ENCODE results near the gene GNAT1. TPM values are rescaled to one million over a fixed set of nuclear protein-coding genes. Genes with fewer than 3 reads are reported as not detected.

Gene GNAT1
- total and polyA plus RNA-seq, 3 experiments from 2014 or later: not detected

DNA sequence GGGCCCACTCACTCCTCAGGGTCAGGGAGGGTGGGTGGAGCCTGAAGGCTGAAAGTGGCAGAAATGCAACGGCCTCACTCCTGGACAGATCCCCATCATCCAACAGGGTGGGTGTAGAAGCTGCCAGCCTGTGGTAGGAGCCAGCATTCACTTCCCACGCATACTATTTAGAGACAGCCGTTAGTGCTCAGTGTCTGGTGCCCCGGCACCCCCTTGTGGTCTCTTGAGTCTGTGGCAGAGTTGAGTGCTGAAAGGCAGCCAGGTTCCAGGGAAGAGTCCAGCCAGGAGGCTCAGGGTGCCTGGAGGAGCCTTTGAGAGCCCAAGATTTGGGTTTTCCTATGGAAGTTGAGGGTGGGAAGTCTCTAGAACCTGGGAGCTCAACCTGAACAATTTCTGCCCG lies 2.1 kb upstream of the GNAT1 start:
- ChIA-PET CTCF (interaction anchor here (1.1 to 1.5 kb wide), 2 partner anchors 38 to 83 kb away, joined by 3 to 5 read pairs; no protein-coding TSS in a partner anchor), POLR2A (interaction anchor here (1.1 kb wide), 1 partner anchor 33 kb away, joined by 4 read pairs; no protein-coding TSS in a partner anchor)

GRCh38 chr3:50189989-50190388 lies 1.4 kb upstream of the GNAT1 start:
- Histone ChIP-seq H3K9me3 (ENCODE audit: low read length) (no peaks in the 10 kb centered on the region), H3K27ac (ENCODE audit: low read depth, low read length) (no peak overlapping the region), H3K4me3 (ENCODE audit: low read length) (no peak overlapping the region), H3K27me3 (ENCODE audit: insufficient read depth, low read length, poor library complexity, severe bottlenecking) (peaks cover 23% of the 10 kb centered on the region), H3K36me3 (ENCODE audit: insufficient read depth, low read length) (no peaks in the 10 kb centered on the region), H3K4me1 (ENCODE audit: insufficient read depth, low read length) (peaks cover 21% of the 10 kb centered on the region)
- no peak overlapping the region for H3K27ac Mint-ChIP-seq
- POLR2A ChIA-PET: interaction anchor here (1.1 kb wide), 1 partner anchor 33 kb away, joined by 4 read pairs; no protein-coding TSS in a partner anchor
- H3K36me3 Mint-ChIP-seq: no peaks in the 10 kb centered on the region
- CTCF ChIA-PET: interaction anchor here (7.2 kb wide), 1 partner anchor 35 kb away, joined by 266 read pairs; no protein-coding TSS in a partner anchor
- no peaks in the 10 kb centered on the region for H3K9me3 Mint-ChIP-seq
- peaks cover 4 to 20% (median 7%) of the 10 kb centered on the region in 3 donors for H3K4me1 Mint-ChIP-seq
- DNase-seq: no peak
- H3K27me3 Mint-ChIP-seq: peaks cover 6 to 13% of the 10 kb centered on the region in 2 donors
- H3K4me3 Mint-ChIP-seq: no peak overlapping the region

More for the DNA sequence above, 2.1 kb upstream of the GNAT1 start:
- H3K4me1 Mint-ChIP-seq: peaks cover 1 to 13% (median 2%) of the 10 kb centered on the region in 3 donors
- H3K36me3 Mint-ChIP-seq: no peaks in the 10 kb centered on the region
- Histone ChIP-seq H3K27ac (ENCODE audit: low read depth, low read length) (no peak overlapping the region), H3K36me3 (ENCODE audit: insufficient read depth, low read length) (no peaks in the 10 kb centered on the region), H3K9me3 (ENCODE audit: low read length) (no peaks in the 10 kb centered on the region), H3K4me3 (ENCODE audit: low read length) (no peak overlapping the region), H3K4me1 (ENCODE audit: insufficient read depth, low read length) (peaks cover 16% of the 10 kb centered on the region), H3K27me3 (ENCODE audit: insufficient read depth, low read length, poor library complexity, severe bottlenecking) (peaks cover 23% of the 10 kb centered on the region)
- H3K27me3 Mint-ChIP-seq: peaks cover 4 to 8% of the 10 kb centered on the region in 2 donors
- no peak overlapping the region for H3K4me3 Mint-ChIP-seq
- H3K27ac Mint-ChIP-seq: no peak overlapping the region
- H3K9me3 Mint-ChIP-seq: no peaks in the 10 kb centered on the region
- DNase-seq: no peak

DNA sequence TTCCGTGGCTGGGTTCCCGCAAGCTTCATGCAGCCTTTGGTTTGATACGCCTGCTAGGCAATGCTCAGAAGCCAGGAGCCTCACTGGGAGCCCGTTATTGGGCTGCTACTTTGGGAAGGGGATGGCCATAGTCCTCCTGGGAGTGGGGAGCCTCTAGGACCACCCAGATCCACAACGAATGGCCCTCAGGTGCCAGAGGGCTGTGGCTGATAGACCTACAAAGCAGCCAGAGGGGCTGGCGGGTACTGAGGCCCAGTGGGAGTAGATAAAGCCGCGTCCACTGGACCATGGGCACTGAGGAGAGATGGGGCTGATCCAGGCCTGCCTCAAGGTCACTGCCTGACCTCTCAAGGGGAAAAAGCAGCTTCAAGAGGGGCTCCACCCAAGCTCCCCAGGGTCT lies 714 bp downstream of the GNAT1 start:
- no peak overlapping the region for H3K27ac ChIP-seq (ENCODE audit: low read depth, low read length)
- ChIA-PET POLR2A (no interaction called here), CTCF (interaction anchor here (0.6 to 7.2 kb wide), 15 partner anchors 9 to 162 kb away, joined by 3 to 266 read pairs (median 6); partner anchors contain the start of genes GNAI2, HYAL3, LSMEM2 and NAA80)
- no peak overlapping the region for H3K27ac Mint-ChIP-seq
- peaks cover 4 to 22% (median 7%) of the 10 kb centered on the region in 3 donors for H3K4me1 Mint-ChIP-seq
- H3K27me3 ChIP-seq (ENCODE audit: insufficient read depth, low read length, poor library complexity, severe bottlenecking): peaks cover 23% of the 10 kb centered on the region
- no peak overlapping the region for H3K4me3 Mint-ChIP-seq
- H3K4me3 ChIP-seq (ENCODE audit: low read length): no peak overlapping the region
- H3K4me1 ChIP-seq (ENCODE audit: insufficient read depth, low read length): peaks cover 21% of the 10 kb centered on the region
- H3K27me3 Mint-ChIP-seq: peaks cover 7 to 13% of the 10 kb centered on the region in 2 donors
- H3K36me3 Mint-ChIP-seq: no peaks in the 10 kb centered on the region
- no peaks in the 10 kb centered on the region for H3K9me3 ChIP-seq (ENCODE audit: low read length)
- no peaks in the 10 kb centered on the region for H3K36me3 ChIP-seq (ENCODE audit: insufficient read depth, low read length)
- no peak for DNase-seq
- no peaks in the 10 kb centered on the region for H3K9me3 Mint-ChIP-seq

DNA sequence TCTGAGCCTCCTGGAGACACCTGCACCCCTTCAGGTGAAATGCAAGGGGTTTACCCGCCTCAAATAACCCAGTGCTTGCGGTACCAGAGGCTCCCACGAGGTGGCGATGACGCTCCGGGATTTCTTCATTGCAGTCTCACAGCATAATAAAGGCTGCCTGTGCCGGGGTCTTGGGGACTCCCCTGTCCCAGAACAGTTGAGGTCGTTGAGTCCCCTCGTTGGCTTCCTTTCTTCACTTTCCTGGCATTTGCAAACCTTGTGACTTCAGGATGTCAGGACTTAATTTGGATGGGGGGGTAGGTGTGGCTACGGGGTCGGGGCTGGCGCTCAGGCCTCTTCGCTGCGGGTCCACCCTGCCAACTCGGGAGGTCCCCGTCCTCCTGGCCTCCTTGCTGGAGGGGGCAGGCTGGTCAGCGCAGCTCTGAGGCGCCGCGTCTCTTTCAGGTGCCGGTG lies 1.3 kb downstream of the GNAT1 start:
- CTCF ChIA-PET: interaction anchor here (0.6 to 7.2 kb wide), 18 partner anchors 7 to 161 kb away, joined by 3 to 266 read pairs (median 7); partner anchors contain the start of genes GNAI2, HYAL3, LSMEM2 and NAA80
- POLR2A ChIA-PET: no interaction called here

DNA sequence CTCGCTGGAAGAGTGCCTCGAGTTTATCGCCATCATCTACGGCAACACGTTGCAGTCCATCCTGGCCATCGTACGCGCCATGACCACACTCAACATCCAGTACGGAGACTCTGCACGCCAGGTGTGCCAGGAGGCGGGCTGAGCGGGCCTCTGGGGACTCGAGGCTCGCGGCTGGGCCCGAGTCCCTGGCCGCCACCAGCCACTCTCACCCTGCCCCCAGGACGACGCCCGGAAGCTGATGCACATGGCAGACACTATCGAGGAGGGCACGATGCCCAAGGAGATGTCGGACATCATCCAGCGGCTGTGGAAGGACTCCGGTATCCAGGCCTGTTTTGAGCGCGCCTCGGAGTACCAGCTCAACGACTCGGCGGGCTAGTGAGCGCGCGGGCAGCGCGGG lies 1.9 kb downstream of the GNAT1 start:
- ChIA-PET CTCF (interaction anchor here (0.8 to 7.2 kb wide), 14 partner anchors 8 to 134 kb away, joined by 3 to 266 read pairs (median 14); partner anchors contain the start of genes GNAI2, LSMEM2, SLC38A3 and TUSC2), POLR2A (interaction anchor here (2.1 kb wide), 1 partner anchor 33 kb away, joined by 7 read pairs; no protein-coding TSS in a partner anchor)
- Mint-ChIP-seq H3K4me1 (peaks cover 4 to 22% (median 7%) of the 10 kb centered on the region in 3 donors), H3K27ac (no peak overlapping the region), H3K4me3 (peak overlapping the region in 1 of 7 donors; percentile 78), H3K27me3 (peaks cover 7 to 13% of the 10 kb centered on the region in 2 donors), H3K9me3 (no peaks in the 10 kb centered on the region), H3K36me3 (no peaks in the 10 kb centered on the region)
- H3K27me3 ChIP-seq (ENCODE audit: insufficient read depth, low read length, poor library complexity, severe bottlenecking): peaks cover 23% of the 10 kb centered on the region
- H3K4me1 ChIP-seq (ENCODE audit: insufficient read depth, low read length): peaks cover 21% of the 10 kb centered on the region
- no peaks in the 10 kb centered on the region for H3K36me3 ChIP-seq (ENCODE audit: insufficient read depth, low read length)
- no peak for DNase-seq
- no peaks in the 10 kb centered on the region for H3K9me3 ChIP-seq (ENCODE audit: low read length)
- no peak overlapping the region for H3K27ac ChIP-seq (ENCODE audit: low read depth, low read length)
- no peak overlapping the region for H3K4me3 ChIP-seq (ENCODE audit: low read length)

More for the DNA sequence above, 1.3 kb downstream of the GNAT1 start:
- Histone ChIP-seq H3K27ac (ENCODE audit: low read depth, low read length) (no peak overlapping the region), H3K9me3 (ENCODE audit: low read length) (no peaks in the 10 kb centered on the region), H3K27me3 (ENCODE audit: insufficient read depth, low read length, poor library complexity, severe bottlenecking) (peaks cover 23% of the 10 kb centered on the region), H3K4me3 (ENCODE audit: low read length) (no peak overlapping the region), H3K4me1 (ENCODE audit: insufficient read depth, low read length) (peaks cover 21% of the 10 kb centered on the region), H3K36me3 (ENCODE audit: insufficient read depth, low read length) (no peaks in the 10 kb centered on the region)
- peak overlapping the region in 3 of 8 donors; percentile 17 to 83 (median 29) for H3K27ac Mint-ChIP-seq
- H3K27me3 Mint-ChIP-seq: peaks cover 7 to 13% of the 10 kb centered on the region in 2 donors
- no peaks in the 10 kb centered on the region for H3K36me3 Mint-ChIP-seq
- peak overlapping the region in 4 of 7 donors; percentile 38 to 78 (median 46) for H3K4me3 Mint-ChIP-seq
- peak; percentile 70 to 86 (median 77) for DNase-seq
- H3K9me3 Mint-ChIP-seq: no peaks in the 10 kb centered on the region
- peaks cover 4 to 22% (median 7%) of the 10 kb centered on the region in 3 donors for H3K4me1 Mint-ChIP-seq

- no peak overlapping the region for H3K27ac Mint-ChIP-seq
- no peak overlapping the region for H3K4me3 ChIP-seq (ENCODE audit: low read length)
- POLR2A ChIA-PET: interaction anchor here (1.3 to 2.1 kb wide), 2 partner anchors 32 to 53 kb away, joined by 6 to 7 read pairs; no protein-coding TSS in a partner anchor
These were observed 2.3 kb downstream of the GNAT1 start for GRCh38 chr3:50193746-50194127.

GRCh38 chr3:50194128-50194902 lies 2.9 kb downstream of the GNAT1 start:
- Histone ChIP-seq H3K36me3 (ENCODE audit: insufficient read depth, low read length) (no peaks in the 10 kb centered on the region), H3K4me3 (ENCODE audit: low read length) (peak overlapping the region; percentile 26), H3K4me1 (ENCODE audit: insufficient read depth, low read length) (peaks cover 21% of the 10 kb centered on the region), H3K27me3 (ENCODE audit: insufficient read depth, low read length, poor library complexity, severe bottlenecking) (peaks cover 23% of the 10 kb centered on the region), H3K9me3 (ENCODE audit: low read length) (no peaks in the 10 kb centered on the region), H3K27ac (ENCODE audit: low read depth, low read length) (no peak overlapping the region)
- peak; percentile 75 to 92 (median 83) for DNase-seq
- Mint-ChIP-seq H3K4me3 (peak overlapping the region; percentile 12 to 77 (median 61)), H3K27me3 (peaks cover 7 to 16% of the 10 kb centered on the region in 2 donors), H3K36me3 (no peaks in the 10 kb centered on the region), H3K9me3 (no peaks in the 10 kb centered on the region), H3K4me1 (peaks cover 4 to 22% (median 7%) of the 10 kb centered on the region in 3 donors), H3K27ac (peak overlapping the region in 6 of 8 donors; percentile 37 to 80 (median 68))
- POLR2A ChIA-PET: interaction anchor here (1.3 to 2.1 kb wide), 2 partner anchors 32 to 52 kb away, joined by 6 to 7 read pairs; no protein-coding TSS in a partner anchor
- CTCF ChIA-PET: interaction anchor here (0.5 to 7.2 kb wide), 38 partner anchors 9 to 882 kb away, joined by 3 to 266 read pairs (median 4); partner anchors contain the start of genes GNAI2, LSMEM2 and SLC38A3

More at GRCh38 chr3:50193746-50194127, 2.3 kb downstream of the GNAT1 start:
- no peak overlapping the region for H3K27ac ChIP-seq (ENCODE audit: low read depth, low read length)
- DNase-seq: no peak
- Mint-ChIP-seq H3K36me3 (no peaks in the 10 kb centered on the region), H3K9me3 (no peaks in the 10 kb centered on the region), H3K27me3 (peaks cover 7 to 13% of the 10 kb centered on the region in 2 donors), H3K4me1 (peaks cover 4 to 22% (median 7%) of the 10 kb centered on the region in 3 donors), H3K4me3 (peak overlapping the region in 3 of 7 donors; percentile 45 to 56 (median 54))
- peaks cover 23% of the 10 kb centered on the region for H3K27me3 ChIP-seq (ENCODE audit: insufficient read depth, low read length, poor library complexity, severe bottlenecking)
- H3K9me3 ChIP-seq (ENCODE audit: low read length): no peaks in the 10 kb centered on the region
- H3K4me1 ChIP-seq (ENCODE audit: insufficient read depth, low read length): peaks cover 21% of the 10 kb centered on the region
- CTCF ChIA-PET: interaction anchor here (0.5 to 7.2 kb wide), 20 partner anchors 8 to 881 kb away, joined by 3 to 266 read pairs (median 11); partner anchors contain the start of genes GNAI2, LSMEM2, SLC38A3 and TUSC2
- H3K36me3 ChIP-seq (ENCODE audit: insufficient read depth, low read length): no peaks in the 10 kb centered on the region
